Measurements from ENCODE around the gene SIRT2. TPM values are rescaled to one million over a fixed set of nuclear protein-coding genes. Genes with fewer than 3 reads are reported as not detected.

SIRT2 gene
- total RNA-seq, 1 donor from 2014 or later, result 10.9 TPM

Other genes starting within 250 kb of the SIRT2 start
- 1.0 and 4.9 TPM in 2 replicates for gene CAPN12, start 155.1 kb downstream of the SIRT2 start, total RNA-seq (ENCODE audit: low replicate concordance)
- gene LGALS7, start 126.1 kb downstream of the SIRT2 start, total RNA-seq (ENCODE audit: low replicate concordance), result not detected in 2 replicates
- not detected in 2 replicates for gene LGALS7B, start 110.4 kb downstream of the SIRT2 start, total RNA-seq (ENCODE audit: low replicate concordance)
- gene LGALS4, start 86.7 kb downstream of the SIRT2 start, total RNA-seq (ENCODE audit: low replicate concordance), result 0.31 TPM in 1 of 2 replicates, not detected in the other
- gene ECH1, start 67.8 kb downstream of the SIRT2 start, total RNA-seq (ENCODE audit: low replicate concordance), result 52.2 and 92.9 TPM in 2 replicates
- 436 and 583 TPM in 2 replicates for gene HNRNPL, start 49.6 kb downstream of the SIRT2 start, total RNA-seq (ENCODE audit: low replicate concordance)
- 4.7 and 5.4 TPM in 2 replicates for gene RINL, start 21.3 kb downstream of the SIRT2 start, total RNA-seq (ENCODE audit: low replicate concordance)
- 8.3 and 11.5 TPM in 2 replicates for gene NFKBIB, start 351 bp upstream of the SIRT2 start, total RNA-seq (ENCODE audit: low replicate concordance)
- 1.1 and 1.3 TPM in 2 replicates for gene CCER2, start 12.6 kb upstream of the SIRT2 start, total RNA-seq (ENCODE audit: low replicate concordance)
- 45.8 and 63.6 TPM in 2 replicates for gene SARS2, start 31.1 kb upstream of the SIRT2 start, total RNA-seq (ENCODE audit: low replicate concordance)
- gene MRPS12, start 31.3 kb upstream of the SIRT2 start, total RNA-seq (ENCODE audit: low replicate concordance), result 9.2 and 23.9 TPM in 2 replicates
- 8.3 and 24.9 TPM in 2 replicates for gene FBXO17, start 76.1 kb upstream of the SIRT2 start, total RNA-seq (ENCODE audit: low replicate concordance)
- gene FBXO27, start 132.9 kb upstream of the SIRT2 start, total RNA-seq (ENCODE audit: low replicate concordance), result 3.1 and 7.9 TPM in 2 replicates
- 0.22 TPM in 1 of 2 replicates, not detected in the other for gene ACP7, start 184.8 kb upstream of the SIRT2 start, total RNA-seq (ENCODE audit: low replicate concordance)
- 9.7 and 34.3 TPM in 2 replicates for gene PAK4, start 226.2 kb upstream of the SIRT2 start, total RNA-seq (ENCODE audit: low replicate concordance)

Data from neural progenitor cell (in vitro differentiated cells).